HepG2 (cell line): Measurements from ENCODE around the gene PTPRO. TPM values are rescaled to one million over a fixed set of nuclear protein-coding genes. Genes with fewer than 3 reads are reported as not detected.

Source experiments
- ATAC-seq: fragments of 200-7000 bp; cut with Tn5 transposase; 3 replicates; pipeline ENCODE4 v1.9.1; 2020; ENCODE audit warnings: mild to moderate bottlenecking, moderate library complexity
- BruUV-seq: library from RNA; stranded (reverse); fragments of 400-500 nt; replicated peaks from 2 replicates; lab custom pipeline; 2021; lab: Mats Ljungman, UMichigan
- CTCF ChIA-PET: fragments of 300-600 bp; formaldehyde crosslinking; extraction: SDS; loops from one replicate; lab custom pipeline; 2021; ENCODE audit warnings: low total read pairs, inconsistent platforms, low intra/inter-chr PET ratio; lab: Yijun Ruan, JAX
- POLR2A ChIA-PET: fragments of 350-600 bp; sonication (Branson Sonifier 250); formaldehyde crosslinking; loops from one replicate; lab custom pipeline; 2020; ENCODE audit warnings: antibody characterized with exemption, inconsistent platforms; lab: Yijun Ruan, JAX
- DNase-seq: peaks from one replicate; pipeline ENCODE4 v3.0.0-alpha.2; 2015; ENCODE audit warnings: low spot score
- FAIRE-seq: peaks from 3 replicates; lab custom pipeline; 2011; peaks lifted over from hg19 to GRCh38; lab: Jason Lieb, UNC
- H2AFZ ChIP-seq: one replicate; pipeline ENCODE4 v1.6.1; 2011; ENCODE audit warnings: low read length, inconsistent platforms
- H3K27ac ChIP-seq: fragments of 300-600 bp; 3 replicates; pipeline ENCODE4 v1.8.0; 2011; ENCODE audit warnings: mixed run types, mild to moderate bottlenecking, mixed read lengths, low read length, inconsistent platforms; ENCODE audit not compliant: insufficient read depth; ENCODE audit errors: extremely low read length
- H3K27me3 ChIP-seq, 2 experiments: fragments of 200-600 bp in 1 of 2; 2 replicates in 1 of 2; 3 replicates in 1 of 2; pipeline versions ENCODE4 v1.6.0 to v1.8.0; 2011; ENCODE audit warnings: low read length in 2 of 2, mild to moderate bottlenecking in 2 of 2, moderate library complexity in 2 of 2, inconsistent platforms in 1 of 2; ENCODE audit not compliant: insufficient read depth in 2 of 2, control insufficient read depth in 1 of 2
- H3K36me3 ChIP-seq, 2 experiments: fragments of 200-600 bp in 1 of 2; replicated peaks in 1 of 2; 2 replicates in 1 of 2; 3 replicates in 1 of 2; pipeline versions ENCODE4 v1.5.1 to v1.8.0; 2011; ENCODE audit warnings: low read length in 2 of 2, inconsistent platforms in 1 of 2; ENCODE audit not compliant: insufficient read depth in 2 of 2, control insufficient read depth in 1 of 2
- H3K4me1 ChIP-seq: 2 replicates; pipeline ENCODE4 v1.5.1; 2012; ENCODE audit warnings: low read length, inconsistent platforms; ENCODE audit not compliant: insufficient read depth
- H3K4me2 ChIP-seq: 2 replicates; pipeline ENCODE4 v1.6.0; 2011; ENCODE audit warnings: low read depth, low read length, inconsistent platforms
- H3K4me3 ChIP-seq, 3 experiments: fragments of 200-600 bp in 1 of 3; sonication (generic), shearing (Covaris generic) in 1 of 3; replicated peaks in 1 of 3; 2 replicates each; pipeline ENCODE4 v1.5.1; 2011 to 2016; ENCODE audit warnings: low read length in 3 of 3, inconsistent platforms in 2 of 3, low read depth in 2 of 3, mild to moderate bottlenecking in 2 of 3, control low read depth in 1 of 3, mixed read lengths in 1 of 3; ENCODE audit not compliant: insufficient read depth in 1 of 3
- H3K79me2 ChIP-seq: one replicate; pipeline ENCODE4 v1.6.1; 2011; ENCODE audit warnings: low read length, inconsistent platforms; ENCODE audit not compliant: insufficient read depth
- H3K9ac ChIP-seq: 2 replicates; pipeline ENCODE4 v1.6.0; 2011; ENCODE audit warnings: mild to moderate bottlenecking, low read depth, low read length, inconsistent platforms; ENCODE audit not compliant: insufficient read depth
- H3K9me3 ChIP-seq: 2 replicates; pipeline ENCODE4 v1.5.1; 2012; ENCODE audit warnings: mild to moderate bottlenecking, low read length
- H4K20me1 ChIP-seq: 2 replicates; pipeline ENCODE4 v1.6.0; 2011; ENCODE audit warnings: inconsistent platforms, mild to moderate bottlenecking, low read length, moderate library complexity; ENCODE audit not compliant: insufficient read depth
- ARNT2 ChIP-seq: sonication (generic); formaldehyde crosslinking; IDR thresholded peaks from 2 replicates; pipeline ENCODE4 v1.8.0; 2022; ENCODE audit warnings: mild to moderate bottlenecking, low read depth, missing genetic modification reagents, moderate library complexity
- CBX2 ChIP-seq, 2 experiments: fragments of 200-600 bp in 1 of 2; sonication (generic); formaldehyde crosslinking in 1 of 2; IDR thresholded peaks; 2 replicates each; pipeline versions ENCODE4 v1.7.0 to v1.8.1; 2018 to 2022; ENCODE audit warnings: low read depth in 2 of 2, low read length in 1 of 2, mild to moderate bottlenecking in 1 of 2, missing genetic modification reagents in 1 of 2
- ELF3 ChIP-seq: IDR thresholded peaks from 2 replicates; pipeline ENCODE4 v1.6.1; 2016; ENCODE audit warnings: missing genetic modification reagents, missing compliant biosample characterization
- SIN3A ChIP-seq: IDR thresholded peaks from 2 replicates; pipeline ENCODE4 v1.6.1; 2011; ENCODE audit warnings: low read depth, mild to moderate bottlenecking, control low read depth, low read length, borderline replicate concordance
- SP5 ChIP-seq: IDR thresholded peaks from 2 replicates; pipeline ENCODE4 v1.6.1; 2016; ENCODE audit warnings: low read depth, borderline replicate concordance
- ZFP82 ChIP-seq: sonication (generic); formaldehyde crosslinking; IDR thresholded peaks from 2 replicates; pipeline ENCODE4 v1.5.1; 2020; ENCODE audit warnings: mild to moderate bottlenecking, missing genetic modification reagents, borderline replicate concordance
- ZNF101 ChIP-seq: sonication (generic); formaldehyde crosslinking; IDR thresholded peaks from 2 replicates; pipeline ENCODE4 v1.4.0; 2020; ENCODE audit warnings: mild to moderate bottlenecking, low read depth, missing genetic modification reagents, borderline replicate concordance
- ZNF260 ChIP-seq: sonication (generic); formaldehyde crosslinking; IDR thresholded peaks from 2 replicates; pipeline ENCODE4 v1.4.0; 2020; ENCODE audit warnings: missing genetic modification reagents, low read depth, mild to moderate bottlenecking, borderline replicate concordance
- ZNF274 ChIP-seq: sonication (generic); formaldehyde crosslinking; IDR thresholded peaks from 2 replicates; pipeline ENCODE4 v1.5.1; 2020; ENCODE audit warnings: mild to moderate bottlenecking, missing genetic modification reagents
- ZNF556 ChIP-seq: sonication (generic); formaldehyde crosslinking; IDR thresholded peaks from 2 replicates; pipeline ENCODE4 v1.4.0; 2020; ENCODE audit warnings: mild to moderate bottlenecking, missing genetic modification reagents, borderline replicate concordance
- WGBS: methylation state at CpG from one replicate; pipeline ENCODE4 v1.1.6; 2017; ENCODE audit warnings: low lambda C conversion rate; 5-methylcytosine and 5-hydroxymethylcytosine counted together
- in situ Hi-C: cut with HindIII; loops from 2 replicates; pipeline ENCODE4 v1.10.0; 2017; ENCODE audit warnings: low pct_unique_long_range_greater_than_20kb; ENCODE audit not compliant: extremely low pct_ligation_motif_present
- intact Hi-C: fragments of 100-400 bp; cut with micrococcal nuclease; formaldehyde crosslinking; loops from one replicate; pipeline ENCODE4 v1.10.0; 2022; ENCODE audit not compliant: unreplicated experiment
- polyA plus RNA-seq, 8 experiments: library from polyadenylated mRNA; depleted of rRNA in 3 of 8; stranded (reverse) in 7 of 8; unstranded in 1 of 8; fragments of >200 nt; fragmentation: Illumina TruSeq in 4 of 8; extraction: Trizol in 4 of 8; gene quantifications; 2 replicates each; pipeline versions ENCODE4 v1.2.1 to v1.2.3, GENCODE V29; 2011 to 2016; ENCODE audit warnings: low read depth in 4 of 8, missing spikeins in 1 of 8, mixed read lengths in 1 of 8; ENCODE audit not compliant: insufficient read depth in 1 of 8
- total RNA-seq, 5 experiments: library from RNA; depleted of rRNA; stranded (reverse); fragments of >200 nt; fragmentation: Illumina TruSeq; extraction: Trizol; gene quantifications; 2 replicates each; pipeline ENCODE4 v1.2.3, GENCODE V29; 2016; ENCODE audit warnings: low read depth in 1 of 5
- TF ChIP-seq, protein P1 (sequence below): sonication (generic); formaldehyde crosslinking; IDR thresholded peaks from 2 replicates; pipeline ENCODE4 v1.5.1; 2020; ENCODE audit warnings: missing genetic modification reagents, mild to moderate bottlenecking, borderline replicate concordance
- TF ChIP-seq, protein P2 (sequence below): IDR thresholded peaks from 2 replicates; pipeline ENCODE4 v1.4.0; 2020; ENCODE audit warnings: mild to moderate bottlenecking, missing genetic modification reagents

The PTPRO gene
- total and polyA plus RNA-seq, 2 of the 13 experiments (the other 11 are each of a cell fraction or from before 2014, with no cell fraction given): 0.04 TPM; not detected in 1

DNA sequence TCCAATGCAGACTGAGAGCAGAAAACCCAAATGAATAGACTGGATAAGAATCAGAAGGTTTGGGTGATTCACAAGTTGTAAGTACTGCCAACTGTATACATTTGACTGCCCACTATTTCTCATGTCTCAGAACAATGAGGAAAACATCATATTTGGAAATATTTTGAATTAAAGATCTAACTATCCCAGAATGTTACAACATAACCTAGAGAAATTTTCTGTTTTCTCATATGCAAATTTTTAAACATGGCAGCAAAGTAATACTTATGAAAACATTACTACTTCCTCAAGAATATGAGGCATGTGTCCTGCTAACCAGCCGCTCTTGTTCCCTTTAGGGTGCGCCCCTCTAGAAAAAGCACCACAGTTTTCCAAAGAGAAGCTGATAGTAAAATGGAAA is 179.9 kb downstream of the PTPRO start:
- H3K4me3 ChIP-seq: no peak overlapping the region
- ChIA-PET CTCF (no interaction called here), POLR2A (no interaction called here)
- H3K4me1 ChIP-seq: no peaks in the 10 kb centered on the region
- no peak for DNase-seq
- TF ChIP-seq ELF3 (CRISPR knock-in tag): no peak
- no peak for TF ChIP-seq SP5 (CRISPR knock-in tag)
- no TSS peak for BruUV-seq
- H3K79me2 ChIP-seq: no peaks in the 10 kb centered on the region
- no peaks in the 10 kb centered on the region; a peak in 1 of 5 replicates for H3K27me3 ChIP-seq
- intact Hi-C loops: no loop called here
- 0% methylated on average over 2 of the region's 2 CpGs for WGBS
- H3K4me2 ChIP-seq: no peak overlapping the region
- no peak overlapping the region for H3K9ac ChIP-seq
- no peak for FAIRE-seq
- no peaks in the 10 kb centered on the region for H4K20me1 ChIP-seq
- in situ Hi-C loops: no loop called here
- H3K27ac ChIP-seq: no peak overlapping the region
- no peak overlapping the region for H2AFZ ChIP-seq
- ATAC-seq: no peak
- H3K9me3 ChIP-seq: no peaks in the 10 kb centered on the region
- H3K36me3 ChIP-seq: no peaks in the 10 kb centered on the region

DNA sequence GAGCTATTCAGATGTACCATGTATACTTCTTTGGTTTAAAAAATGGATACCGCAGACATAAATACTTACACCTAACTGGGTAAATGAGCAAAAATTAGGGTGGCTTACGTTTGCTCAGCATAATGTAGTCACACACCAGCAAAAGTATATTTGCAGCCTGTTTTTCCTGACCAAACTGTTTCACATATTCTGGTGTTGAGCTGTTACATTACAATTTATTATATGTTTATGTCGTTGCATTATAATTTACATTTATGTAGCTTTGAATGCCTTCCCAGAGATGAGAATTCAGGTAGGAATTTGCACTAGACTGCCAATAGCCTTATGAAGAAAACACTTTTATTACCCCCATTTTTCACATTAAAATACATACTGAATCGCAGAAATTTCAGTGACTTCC is 183.3 kb downstream of the PTPRO start:
- Histone ChIP-seq H2AFZ (no peak overlapping the region), H3K9ac (no peak overlapping the region), H3K4me2 (no peak overlapping the region), H3K79me2 (no peaks in the 10 kb centered on the region), H3K27ac (no peak overlapping the region), H3K9me3 (no peaks in the 10 kb centered on the region), H3K4me3 (no peak overlapping the region), H4K20me1 (no peaks in the 10 kb centered on the region), H3K4me1 (no peaks in the 10 kb centered on the region), H3K36me3 (no peaks in the 10 kb centered on the region), H3K27me3 (peaks cover 0 to 9% of the 10 kb centered on the region in 2 experiments; a peak in 2 of 5 replicates)
- DNase-seq: no peak
- POLR2A ChIA-PET: no interaction called here
- WGBS: 29% methylated on average over 4 of the region's 4 CpGs
- intact Hi-C loops (loop anchor here (5.0 kb wide), 1 partner anchor 208 kb away; no protein-coding TSS in a partner anchor), in situ Hi-C loops (no loop called here)
- ATAC-seq: no peak
- FAIRE-seq: no peak
- CTCF ChIA-PET: no interaction called here
- BruUV-seq: no TSS peak
- TF ChIP-seq, protein P1, sequence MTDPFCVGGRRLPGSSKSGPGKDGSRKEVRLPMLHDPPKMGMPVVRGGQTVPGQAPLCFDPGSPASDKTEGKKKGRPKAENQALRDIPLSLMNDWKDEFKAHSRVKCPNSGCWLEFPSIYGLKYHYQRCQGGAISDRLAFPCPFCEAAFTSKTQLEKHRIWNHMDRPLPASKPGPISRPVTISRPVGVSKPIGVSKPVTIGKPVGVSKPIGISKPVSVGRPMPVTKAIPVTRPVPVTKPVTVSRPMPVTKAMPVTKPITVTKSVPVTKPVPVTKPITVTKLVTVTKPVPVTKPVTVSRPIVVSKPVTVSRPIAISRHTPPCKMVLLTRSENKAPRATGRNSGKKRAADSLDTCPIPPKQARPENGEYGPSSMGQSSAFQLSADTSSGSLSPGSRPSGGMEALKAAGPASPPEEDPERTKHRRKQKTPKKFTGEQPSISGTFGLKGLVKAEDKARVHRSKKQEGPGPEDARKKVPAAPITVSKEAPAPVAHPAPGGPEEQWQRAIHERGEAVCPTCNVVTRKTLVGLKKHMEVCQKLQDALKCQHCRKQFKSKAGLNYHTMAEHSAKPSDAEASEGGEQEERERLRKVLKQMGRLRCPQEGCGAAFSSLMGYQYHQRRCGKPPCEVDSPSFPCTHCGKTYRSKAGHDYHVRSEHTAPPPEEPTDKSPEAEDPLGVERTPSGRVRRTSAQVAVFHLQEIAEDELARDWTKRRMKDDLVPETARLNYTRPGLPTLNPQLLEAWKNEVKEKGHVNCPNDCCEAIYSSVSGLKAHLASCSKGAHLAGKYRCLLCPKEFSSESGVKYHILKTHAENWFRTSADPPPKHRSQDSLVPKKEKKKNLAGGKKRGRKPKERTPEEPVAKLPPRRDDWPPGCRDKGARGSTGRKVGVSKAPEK: no peak
- TF ChIP-seq CBX2 (IDR thresholded peaks at IDR 0.05; ENCODE audit: low read depth, low read length) (no peak), CBX2 (CRISPR knock-in tag; IDR thresholded peaks at IDR 0.05; ENCODE audit: low read depth) (no peak), ZFP82 (CRISPR knock-in tag) (no peak), ARNT2 (CRISPR knock-in tag) (no peak), ZNF556 (no peak), ZNF274 (CRISPR knock-in tag) (no peak), ZNF101 (CRISPR knock-in tag) (no peak), ZNF260 (CRISPR knock-in tag) (no peak), SIN3A (no peak)
- TF ChIP-seq, protein P2, sequence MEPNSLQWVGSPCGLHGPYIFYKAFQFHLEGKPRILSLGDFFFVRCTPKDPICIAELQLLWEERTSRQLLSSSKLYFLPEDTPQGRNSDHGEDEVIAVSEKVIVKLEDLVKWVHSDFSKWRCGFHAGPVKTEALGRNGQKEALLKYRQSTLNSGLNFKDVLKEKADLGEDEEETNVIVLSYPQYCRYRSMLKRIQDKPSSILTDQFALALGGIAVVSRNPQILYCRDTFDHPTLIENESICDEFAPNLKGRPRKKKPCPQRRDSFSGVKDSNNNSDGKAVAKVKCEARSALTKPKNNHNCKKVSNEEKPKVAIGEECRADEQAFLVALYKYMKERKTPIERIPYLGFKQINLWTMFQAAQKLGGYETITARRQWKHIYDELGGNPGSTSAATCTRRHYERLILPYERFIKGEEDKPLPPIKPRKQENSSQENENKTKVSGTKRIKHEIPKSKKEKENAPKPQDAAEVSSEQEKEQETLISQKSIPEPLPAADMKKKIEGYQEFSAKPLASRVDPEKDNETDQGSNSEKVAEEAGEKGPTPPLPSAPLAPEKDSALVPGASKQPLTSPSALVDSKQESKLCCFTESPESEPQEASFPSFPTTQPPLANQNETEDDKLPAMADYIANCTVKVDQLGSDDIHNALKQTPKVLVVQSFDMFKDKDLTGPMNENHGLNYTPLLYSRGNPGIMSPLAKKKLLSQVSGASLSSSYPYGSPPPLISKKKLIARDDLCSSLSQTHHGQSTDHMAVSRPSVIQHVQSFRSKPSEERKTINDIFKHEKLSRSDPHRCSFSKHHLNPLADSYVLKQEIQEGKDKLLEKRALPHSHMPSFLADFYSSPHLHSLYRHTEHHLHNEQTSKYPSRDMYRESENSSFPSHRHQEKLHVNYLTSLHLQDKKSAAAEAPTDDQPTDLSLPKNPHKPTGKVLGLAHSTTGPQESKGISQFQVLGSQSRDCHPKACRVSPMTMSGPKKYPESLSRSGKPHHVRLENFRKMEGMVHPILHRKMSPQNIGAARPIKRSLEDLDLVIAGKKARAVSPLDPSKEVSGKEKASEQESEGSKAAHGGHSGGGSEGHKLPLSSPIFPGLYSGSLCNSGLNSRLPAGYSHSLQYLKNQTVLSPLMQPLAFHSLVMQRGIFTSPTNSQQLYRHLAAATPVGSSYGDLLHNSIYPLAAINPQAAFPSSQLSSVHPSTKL (CRISPR knock-in tag): no peak
